OCI-M1 (cell line): ENCODE measurements around the gene YTHDC1.
A peak's percentile ranks its signal among the peaks of the same experiment; 100 is the strongest.
"Not testable (repeated sequence)": the region's sequence is repeated elsewhere in the genome, so short reads cannot be mapped to it uniquely, and the experiment has no call there.

Experiments
- DNase-seq: peaks from one replicate; lab custom pipeline; 2025; lab: John Stamatoyannopoulos, UW

Gene YTHDC1

GRCh38 chr4:68288393-68288740 is 61.5 kb downstream of the YTHDC1 start:
- no peak for DNase-seq

- DNase-seq = no peak
Observed at GRCh38 chr4:68287704-68288392, 62.0 kb downstream of the YTHDC1 start.

GRCh38 chr4:68283714-68284113 is 66.2 kb downstream of the YTHDC1 start:
- DNase-seq = no peak

- no peak for DNase-seq
Observed at GRCh38 chr4:68283095-68283494, 66.8 kb downstream of the YTHDC1 start.

GRCh38 chr4:68281796-68282740 is 67.8 kb downstream of the YTHDC1 start:
- not testable (repeated sequence) for DNase-seq

GRCh38 chr4:68278029-68278428 is 71.9 kb downstream of the YTHDC1 start:
- no peak for DNase-seq

- no peak for DNase-seq
Observed at GRCh38 chr4:68277627-68278026, 72.3 kb downstream of the YTHDC1 start.

GRCh38 chr4:68272860-68273259 is 77.0 kb downstream of the YTHDC1 start:
- no peak for DNase-seq

- no peak for DNase-seq
Observed at GRCh38 chr4:68272380-68272779, 77.5 kb downstream of the YTHDC1 start.

GRCh38 chr4:68271851-68272357 is 78.0 kb downstream of the YTHDC1 start:
- peak; percentile 69 for DNase-seq

GRCh38 chr4:68267433-68267944 is 82.4 kb downstream of the YTHDC1 start:
- DNase-seq = peak; percentile 54

- DNase-seq = no peak
Observed at GRCh38 chr4:68264875-68265565, 84.9 kb downstream of the YTHDC1 start.
